Bronchial epithelial cell (primary cell): ENCODE measurements around the gene TMSB15A. TPM values are rescaled to one million over a fixed set of nuclear protein-coding genes. Genes with fewer than 3 reads are reported as not detected.
"Not testable (repeated sequence)": the region's sequence is repeated elsewhere in the genome, so short reads cannot be mapped to it uniquely, and the experiment has no call there.

Experiments used
- DNase-seq: peaks from one replicate; pipeline ENCODE4 v3.0.0-alpha.2; 2010; ENCODE audit warnings: low read depth
- FAIRE-seq: peaks from 2 replicates; lab custom pipeline; 2011; peaks lifted over from hg19 to GRCh38; lab: Jason Lieb, UNC
- H3K27me3 ChIP-seq: 2 replicates; pipeline ENCODE4 v1.5.1; 2011; ENCODE audit warnings: low read length; ENCODE audit not compliant: control insufficient read depth, insufficient read depth
- H3K36me3 ChIP-seq: 2 replicates; pipeline ENCODE4 v1.5.1; 2011; ENCODE audit warnings: low read length; ENCODE audit not compliant: control insufficient read depth, insufficient read depth
- H3K4me3 ChIP-seq: 2 replicates; pipeline ENCODE4 v1.5.1; 2011; ENCODE audit warnings: mild to moderate bottlenecking, low read depth, low read length, control low read depth
- CTCF ChIP-seq: IDR thresholded peaks from 2 replicates; pipeline ENCODE4 v1.5.1; 2011; ENCODE audit warnings: mild to moderate bottlenecking, moderate library complexity, low read length, control low read depth, inconsistent platforms; ENCODE audit not compliant: insufficient read depth, severe bottlenecking
- total RNA-seq: library from RNA; depleted of rRNA; stranded (reverse); fragments of >200 nt; gene quantifications from 2 replicates; pipeline ENCODE4 v1.2.1, GENCODE V29; 2014

TMSB15A gene
- total RNA-seq, result not detected in 2 replicates

DNA sequence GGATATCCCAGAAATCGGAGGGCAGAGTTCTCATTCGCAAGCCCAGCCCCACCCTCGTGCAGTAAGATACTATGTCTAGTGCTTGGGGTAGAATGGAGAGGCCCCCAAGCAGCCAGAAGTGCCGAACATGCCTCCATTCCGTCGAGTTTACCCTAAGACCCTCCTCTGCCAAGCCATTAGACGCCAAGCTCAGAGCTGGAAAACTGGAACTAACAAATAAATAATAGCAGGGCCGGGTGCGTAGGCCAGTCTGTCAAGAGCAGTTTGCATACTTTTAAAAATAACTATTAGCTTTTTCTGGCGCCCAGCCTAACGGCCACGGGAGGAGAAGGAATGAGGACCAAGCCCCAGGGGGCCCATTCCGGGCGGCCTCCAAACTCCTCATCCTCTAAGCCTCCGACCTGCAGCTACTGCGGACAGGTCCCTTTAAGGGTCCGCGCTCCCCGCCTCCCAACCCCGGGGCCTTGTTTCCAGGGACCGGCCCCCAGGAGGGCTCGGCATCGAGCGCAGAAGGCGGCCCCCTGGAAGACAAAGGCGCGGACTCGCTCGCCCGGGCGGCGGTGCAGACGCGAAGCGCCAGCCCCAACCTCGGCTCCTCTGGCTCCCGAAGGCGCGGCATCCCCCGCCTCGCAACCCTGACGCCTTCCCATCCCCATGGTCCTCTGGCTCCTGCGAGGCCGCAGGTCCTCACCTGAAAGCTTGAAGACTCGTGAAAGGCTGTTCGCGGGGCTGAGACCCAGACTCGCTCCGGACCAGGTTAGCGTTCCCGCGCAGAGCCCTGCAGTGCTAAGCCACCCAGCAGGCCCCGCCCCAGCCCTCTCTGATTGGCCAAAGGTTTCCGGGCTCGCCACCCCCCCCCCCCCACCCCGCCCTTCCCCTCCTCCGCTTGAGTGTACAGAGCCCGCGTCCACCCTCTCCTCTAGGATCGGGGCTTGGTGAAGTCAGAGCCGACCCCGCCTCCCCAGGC lies at the start of gene TMSB15A:
TSS of gene TMSB15A (minus strand) at position 765 of the 967 bp plus-strand sequence.
- FAIRE-seq (no peak), DNase-seq (peak; percentile 9)
- H3K27me3 ChIP-seq, result no peaks in the 10 kb centered on the region
- peak within 1 kb of the TSS; percentile 20 for H3K4me3 ChIP-seq
- TF ChIP-seq CTCF, result no peak
- H3K36me3 ChIP-seq, result no peaks in the 10 kb centered on the region

DNA sequence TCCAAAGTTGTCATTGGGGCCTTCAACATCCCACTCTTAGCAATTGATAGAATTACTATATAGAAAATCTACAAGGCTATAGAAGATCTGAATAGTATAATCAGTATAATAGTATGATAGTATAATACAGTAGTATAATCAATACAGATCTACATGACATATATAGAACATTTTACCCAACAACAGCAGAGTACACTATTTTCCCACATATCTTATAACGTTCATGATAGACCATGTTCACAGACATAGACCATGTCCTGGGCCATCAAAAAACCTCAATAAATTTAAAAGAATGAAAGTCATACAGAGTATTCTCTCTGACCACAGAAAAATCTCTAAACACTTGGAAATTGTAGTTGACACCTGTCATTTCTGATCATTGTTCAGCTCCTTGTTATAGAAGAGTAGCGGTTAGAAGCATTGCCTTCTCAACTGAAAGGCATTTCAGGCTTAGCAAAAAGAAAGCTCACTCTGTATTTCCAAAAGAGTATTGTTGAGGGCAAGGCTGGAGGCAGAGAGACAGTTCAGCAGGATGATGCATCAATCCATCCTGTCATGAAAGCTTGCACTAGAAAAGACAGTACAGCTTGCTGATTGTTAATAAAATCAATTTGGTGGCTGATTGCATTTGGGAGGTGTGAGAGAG lies 44.0 kb upstream of the TMSB15A start:
- TF ChIP-seq CTCF, result no peak
- Histone ChIP-seq H3K36me3 (no peaks in the 10 kb centered on the region), H3K27me3 (no peaks in the 10 kb centered on the region), H3K4me3 (no peak overlapping the region)
- DNase-seq (no peak), FAIRE-seq (no peak)

GRCh38 chrX:102558607-102559006 lies 42.1 kb upstream of the TMSB15A start:
- Histone ChIP-seq H3K36me3 (no peaks in the 10 kb centered on the region), H3K4me3 (no peak overlapping the region), H3K27me3 (no peaks in the 10 kb centered on the region)
- FAIRE-seq, result no peak
- DNase-seq, result no peak
- TF ChIP-seq CTCF, result no peak

DNA sequence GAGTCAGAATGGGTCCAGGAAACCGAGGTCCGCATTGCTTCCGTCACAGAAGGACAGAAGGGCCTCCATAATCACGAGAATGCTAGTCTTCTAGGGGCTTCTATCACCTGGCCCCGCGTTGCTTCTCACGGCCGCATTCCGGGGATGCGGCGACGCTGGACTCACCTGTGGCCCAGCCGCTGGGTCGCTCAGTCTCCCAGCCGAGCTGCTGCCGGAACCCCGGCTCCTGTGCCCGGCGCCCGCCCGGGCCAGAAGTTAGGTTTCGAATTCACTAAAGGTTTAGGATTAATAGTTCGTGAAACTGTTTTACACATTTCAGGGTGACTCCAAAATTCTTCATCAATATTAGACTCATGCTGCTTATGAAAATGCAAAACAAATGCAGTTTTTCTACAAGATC lies 31.7 kb upstream of the TMSB15A start:
- H3K4me3 ChIP-seq, result no peak overlapping the region
- DNase-seq (no peak), FAIRE-seq (no peak)
- no peaks in the 10 kb centered on the region for H3K27me3 ChIP-seq
- TF ChIP-seq CTCF, result no peak
- H3K36me3 ChIP-seq, result no peaks in the 10 kb centered on the region

DNA sequence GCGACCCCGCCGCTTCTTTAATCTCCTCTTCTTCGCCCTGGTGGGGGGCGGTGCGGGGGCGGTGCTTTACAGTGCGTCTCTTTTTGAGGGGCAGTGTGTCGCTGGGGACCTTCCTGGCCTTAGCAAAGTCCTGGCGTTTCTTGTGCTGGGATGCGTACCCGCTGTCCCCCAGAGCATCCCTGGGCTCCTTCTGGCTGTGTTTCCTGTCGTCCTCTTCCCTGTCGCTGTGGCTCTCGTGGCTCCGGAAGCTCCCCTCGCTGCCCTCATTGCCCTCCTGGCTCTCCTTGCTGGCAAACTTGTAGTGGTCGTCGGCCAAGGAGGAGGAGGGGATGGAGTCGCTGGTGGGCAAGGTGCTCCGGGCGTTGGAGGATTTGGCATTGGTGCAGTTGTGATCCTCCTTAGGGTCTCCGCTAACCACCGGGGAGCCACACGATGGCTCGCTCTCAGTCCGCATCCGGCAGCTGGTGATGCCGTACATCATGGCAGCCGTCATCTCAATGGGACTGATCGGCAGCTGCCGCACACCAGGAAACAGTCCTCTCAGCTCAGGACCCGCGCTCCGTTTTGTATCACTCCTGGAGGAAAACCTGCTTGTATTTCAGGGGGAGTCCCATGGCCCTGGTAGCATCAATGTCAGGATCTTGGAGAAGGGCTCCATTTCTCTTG lies 30.4 kb upstream of the TMSB15A start:
- TF ChIP-seq CTCF, result no peak
- no peak for DNase-seq
- FAIRE-seq, result no peak
- Histone ChIP-seq H3K4me3 (no peak overlapping the region), H3K27me3 (no peaks in the 10 kb centered on the region), H3K36me3 (no peaks in the 10 kb centered on the region)

- FAIRE-seq, H3K27me3 ChIP-seq, H3K36me3 ChIP-seq, DNase-seq, H3K4me3 ChIP-seq: not testable (repeated sequence)
Measured at GRCh38 chrX:102546175-102546574, 29.6 kb upstream of the TMSB15A start.
